Adrenal gland (tissue), 12 donors: ENCODE results near the gene C21orf91. TPM values are rescaled to one million over a fixed set of nuclear protein-coding genes. Genes with fewer than 3 reads are reported as not detected.

Source experiments
- DNase-seq, 7 donors: peaks; one replicate each; pipeline ENCODE4 v3.0.0-alpha.2; 2019 to 2020
- H3K27ac ChIP-seq, 5 donors: fragments of 200-600 bp; sonication (generic) in 4 of 5; 1 replicate in 3 of 5; 2 replicates in 2 of 5; pipeline versions ENCODE4 v1.5.1 to v1.8.0; 2016 to 2020; ENCODE audit warnings: mild to moderate bottlenecking in 1 of 5
- H3K27me3 ChIP-seq: fragments of 200-600 bp; 2 replicates; pipeline ENCODE4 v1.8.0; 2021
- H3K36me3 ChIP-seq, 2 donors: fragments of 200-600 bp; replicated peaks in 1 of 2; 1 replicate in 1 of 2; 2 replicates in 1 of 2; pipeline versions ENCODE4 v1.5.1 to v1.8.0; 2018 to 2022
- H3K4me1 ChIP-seq, 2 donors: fragments of 200-600 bp; replicated peaks in 1 of 2; 1 replicate in 1 of 2; 2 replicates in 1 of 2; pipeline versions ENCODE4 v1.5.1 to v1.8.0; 2018 to 2021
- H3K4me3 ChIP-seq, 4 donors: fragments of 200-600 bp; sonication (generic) in 3 of 4; one replicate each; pipeline ENCODE4 v1.5.1; 2016 to 2018
- H3K9me3 ChIP-seq, 3 donors: fragments of 200-600 bp; sonication (generic) in 1 of 3; replicated peaks in 1 of 3; 1 replicate in 2 of 3; 2 replicates in 1 of 3; pipeline versions ENCODE4 v1.5.1 to v1.8.0; 2016 to 2021
- POLR2A ChIP-seq, 2 donors: fragments of 450-650 bp; IDR thresholded peaks; one replicate each; pipeline ENCODE4 v1.6.1; 2017; ENCODE audit warnings: antibody characterized with exemption in 2 of 2, mild to moderate bottlenecking in 2 of 2, moderate library complexity in 1 of 2
- WGBS, 4 donors: extraction: QIAGEN DNeasy Blood & Tissue Kit in 2 of 4; methylation state at CpG; one replicate each; pipeline versions ENCODE4 v1.1.5 to v1.1.7; 2013 to 2017; 5-methylcytosine and 5-hydroxymethylcytosine counted together
- intact Hi-C, 2 donors: fragments of 100-400 bp; cut with DNase I; formaldehyde crosslinking; loops; one replicate each; pipeline versions ENCODE4 v1.14.1 to v1.15.0; 2022 to 2023
- polyA plus RNA-seq, 3 donors: library from polyadenylated mRNA; stranded (reverse); fragments of 200-250 nt in 2 of 3; fragments of 350-450 nt in 1 of 3; fragmentation: Illumina TruSeq in 1 of 3; extraction: RNeasy Lipid Tissue Mini Kit (QIAGEN cat#74804) in 1 of 3; gene quantifications; one replicate each; pipeline ENCODE4 v1.2.3, GENCODE V29; 2013 to 2014
- total RNA-seq, 9 donors: library from RNA; depleted of rRNA in 4 of 9; stranded (reverse); fragments of >200 nt in 4 of 9; fragments of 120-200 nt in 1 of 9; fragmentation: NEBNext Ultra II Directional in 1 of 9; extraction: Animal tissue kit (Norgen Biotek cat#: 25700) in 1 of 9; gene quantifications; one replicate each; pipeline versions ENCODE4 v1.1.0 to v1.2.4, GENCODE V29; 2013 to 2023
- TF ChIP-seq, protein P1 (sequence below), 6 experiments: fragments of 450-650 bp in 4 of 6; fragments of 200-600 bp in 2 of 6; sonication (generic) in 1 of 6; IDR thresholded peaks; 1 replicate in 5 of 6; 2 replicates in 1 of 6; pipeline versions ENCODE4 v1.5.1 to v1.8.0; 2016 to 2021; ENCODE audit warnings: antibody characterized with exemption in 6 of 6, mild to moderate bottlenecking in 2 of 6, moderate library complexity in 1 of 6
- donor health status: healthy with polysubstance abuse.
- donor health status: Bipolar disorder and iron deficiency.
- donor health status: DM: yes; HTN: yes; CAD: no.
- donor health status: DM: no; HTN: no; CAD: no.
- donor health status: DM: no; HTN: no; CAD: no.
- donor health status: DM: yes; HTN: yes; CAD: no.

Gene C21orf91
- total and polyA plus RNA-seq, 12 donors, result 1.9 to 19.1 (median 9.5) TPM

DNA sequence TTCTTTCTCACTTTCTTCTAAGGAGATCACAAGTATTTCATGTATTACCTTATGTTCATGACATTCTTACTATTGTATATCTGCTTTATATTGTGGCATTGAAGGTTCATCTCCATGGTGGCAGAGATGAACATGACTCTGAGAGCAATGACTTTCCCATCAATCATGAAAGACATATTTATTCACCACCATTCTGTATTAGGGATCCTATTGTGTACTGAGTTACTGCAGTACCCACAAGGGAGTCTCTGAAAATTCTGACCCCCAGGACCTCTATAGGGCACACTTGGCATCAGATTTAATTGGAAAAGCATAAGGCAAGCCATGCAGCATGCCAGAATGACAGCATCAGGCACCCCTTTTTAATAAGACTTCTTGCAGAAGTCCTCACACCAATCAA lies 21.9 kb upstream of the C21orf91 start:
- Histone ChIP-seq H3K4me3 (no peak overlapping the region), H3K4me1 (no peaks in the 10 kb centered on the region), H3K9me3 (no peaks in the 10 kb centered on the region), H3K27ac (no peak overlapping the region), H3K36me3 (no peaks in the 10 kb centered on the region), H3K27me3 (no peaks in the 10 kb centered on the region)
- intact Hi-C loops, result no loop called here
- TF ChIP-seq, protein P1, sequence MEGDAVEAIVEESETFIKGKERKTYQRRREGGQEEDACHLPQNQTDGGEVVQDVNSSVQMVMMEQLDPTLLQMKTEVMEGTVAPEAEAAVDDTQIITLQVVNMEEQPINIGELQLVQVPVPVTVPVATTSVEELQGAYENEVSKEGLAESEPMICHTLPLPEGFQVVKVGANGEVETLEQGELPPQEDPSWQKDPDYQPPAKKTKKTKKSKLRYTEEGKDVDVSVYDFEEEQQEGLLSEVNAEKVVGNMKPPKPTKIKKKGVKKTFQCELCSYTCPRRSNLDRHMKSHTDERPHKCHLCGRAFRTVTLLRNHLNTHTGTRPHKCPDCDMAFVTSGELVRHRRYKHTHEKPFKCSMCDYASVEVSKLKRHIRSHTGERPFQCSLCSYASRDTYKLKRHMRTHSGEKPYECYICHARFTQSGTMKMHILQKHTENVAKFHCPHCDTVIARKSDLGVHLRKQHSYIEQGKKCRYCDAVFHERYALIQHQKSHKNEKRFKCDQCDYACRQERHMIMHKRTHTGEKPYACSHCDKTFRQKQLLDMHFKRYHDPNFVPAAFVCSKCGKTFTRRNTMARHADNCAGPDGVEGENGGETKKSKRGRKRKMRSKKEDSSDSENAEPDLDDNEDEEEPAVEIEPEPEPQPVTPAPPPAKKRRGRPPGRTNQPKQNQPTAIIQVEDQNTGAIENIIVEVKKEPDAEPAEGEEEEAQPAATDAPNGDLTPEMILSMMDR (IDR thresholded peaks at IDR 0.05), result no peak
- TF ChIP-seq POLR2A (IDR thresholded peaks at IDR 0.05), result no peak
- DNase-seq, result no peak

DNA sequence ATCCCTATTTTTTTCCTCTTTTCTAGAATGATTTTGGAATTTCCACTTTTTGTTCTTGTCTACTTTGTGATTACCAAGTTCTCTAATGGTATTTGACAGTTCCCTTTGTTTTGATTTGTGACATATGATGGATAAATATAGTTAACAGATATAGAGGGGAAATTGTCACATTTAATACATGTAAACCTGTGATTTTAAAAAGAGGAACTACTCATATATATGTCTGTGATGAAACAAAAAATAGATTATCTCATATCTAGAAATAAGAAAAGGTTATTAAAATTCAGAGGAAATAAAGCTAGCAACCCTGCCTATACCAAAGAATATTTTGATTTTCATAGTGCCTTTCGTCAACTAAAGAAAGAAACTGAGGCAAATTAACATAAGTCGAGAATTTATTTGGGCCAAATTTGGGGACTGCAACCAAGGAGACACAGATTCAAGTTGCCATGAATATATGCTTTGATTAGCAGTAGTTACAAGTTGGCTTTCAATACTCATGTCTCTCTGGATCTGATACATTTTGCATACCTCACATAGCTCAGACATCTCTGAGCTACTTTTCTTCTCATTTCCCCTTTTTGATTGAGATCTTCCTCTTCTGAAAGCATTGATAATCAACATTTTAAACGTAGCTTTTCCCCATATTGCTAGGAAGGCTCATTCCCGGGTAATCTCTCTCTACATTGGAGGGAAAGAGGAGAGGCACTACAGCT lies 15.6 kb upstream of the C21orf91 start:
- Histone ChIP-seq H3K27ac (no peak overlapping the region), H3K4me1 (no peaks in the 10 kb centered on the region), H3K36me3 (no peaks in the 10 kb centered on the region), H3K9me3 (no peaks in the 10 kb centered on the region), H3K4me3 (no peak overlapping the region), H3K27me3 (no peaks in the 10 kb centered on the region)
- WGBS, 4 donors, result 55 to 67% (median 61%) methylated on average over 4 of the region's 4 CpGs
- no peak for DNase-seq
- TF ChIP-seq, protein P1 (IDR thresholded peaks at IDR 0.05), result no peak
- TF ChIP-seq POLR2A (IDR thresholded peaks at IDR 0.05), result no peak
- intact Hi-C loops, result no loop called here

GRCh38 chr21:17829472-17829871 lies 10.3 kb upstream of the C21orf91 start:
- no peaks in the 10 kb centered on the region for H3K4me1 ChIP-seq
- DNase-seq, result no peak
- H3K27me3 ChIP-seq, result no peaks in the 10 kb centered on the region
- TF ChIP-seq, protein P1 (IDR thresholded peaks at IDR 0.05), result no peak
- TF ChIP-seq POLR2A (IDR thresholded peaks at IDR 0.05), result no peak
- no peaks in the 10 kb centered on the region for H3K36me3 ChIP-seq
- no peak overlapping the region for H3K4me3 ChIP-seq
- no peak overlapping the region for H3K27ac ChIP-seq
- no peaks in the 10 kb centered on the region for H3K9me3 ChIP-seq
- 63 to 83% (median 80%) methylated on average over 3 of the region's 3 CpGs for WGBS, 4 donors
- intact Hi-C loops, result no loop called here

- Histone ChIP-seq H3K27me3 (no peaks in the 10 kb centered on the region), H3K4me3 (no peak overlapping the region), H3K4me1 (no peaks in the 10 kb centered on the region), H3K36me3 (no peaks in the 10 kb centered on the region), H3K27ac (no peak overlapping the region), H3K9me3 (no peaks in the 10 kb centered on the region)
- TF ChIP-seq, protein P1 (IDR thresholded peaks at IDR 0.05), result no peak
- no peak for TF ChIP-seq POLR2A (IDR thresholded peaks at IDR 0.05)
- DNase-seq, result no peak
- intact Hi-C loops, result no loop called here
- 60 to 69% (median 65%) methylated on average over 3 of the region's 3 CpGs for WGBS, 4 donors
Measured at GRCh38 chr21:17828223-17828622, 9.1 kb upstream of the C21orf91 start.
